Measurements from ENCODE around the gene CCL2.
A peak's percentile ranks its signal among the peaks of the same experiment; 100 is the strongest.

CCL2 gene

DNA sequence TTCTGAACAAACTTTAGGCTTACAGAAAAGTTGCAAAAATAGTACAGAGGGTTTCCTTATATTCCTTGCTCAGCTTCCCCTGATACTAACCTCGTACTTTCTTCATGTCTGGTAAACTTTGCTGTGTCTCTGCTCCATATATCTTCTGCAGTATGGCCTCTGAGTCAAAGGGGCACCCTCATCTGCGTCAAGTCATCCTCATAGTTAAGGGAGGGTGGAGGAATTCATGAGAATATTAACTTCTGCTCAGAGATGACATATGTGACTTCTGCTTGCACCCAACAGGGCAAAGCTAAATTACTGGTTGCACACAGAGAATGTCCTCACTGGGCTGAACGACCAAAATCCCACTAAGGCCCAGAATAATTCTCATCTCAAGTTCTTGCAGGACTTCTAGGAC, 10.6 kb downstream of the CCL2 start:
- no peak for DNase-seq (ENCODE audit: low spot score)

DNA sequence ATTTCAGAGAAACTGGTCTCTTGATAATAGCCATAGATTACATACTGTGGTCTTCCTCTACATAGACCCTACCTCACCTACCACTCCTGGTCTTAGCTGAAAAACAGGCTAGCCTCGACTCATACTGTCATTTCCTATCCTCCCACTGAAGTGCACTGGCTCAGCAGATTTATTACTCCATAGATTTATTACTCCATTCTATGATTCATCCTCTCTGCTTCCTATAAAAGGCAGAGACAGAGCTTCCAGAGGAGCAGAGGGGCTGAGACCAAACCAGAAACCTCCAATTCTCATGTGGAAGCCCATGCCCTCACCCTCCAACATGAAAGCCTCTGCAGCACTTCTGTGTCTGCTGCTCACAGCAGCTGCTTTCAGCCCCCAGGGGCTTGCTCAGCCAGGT, 14.9 kb downstream of the CCL2 start, which contains the start of gene CCL7:
TSS of gene CCL7 (plus strand) at position 253 of the 400 bp plus-strand sequence. CDS start at position 323, 70 bp downstream.
- peak; percentile 25 for DNase-seq (ENCODE audit: low spot score)

DNA sequence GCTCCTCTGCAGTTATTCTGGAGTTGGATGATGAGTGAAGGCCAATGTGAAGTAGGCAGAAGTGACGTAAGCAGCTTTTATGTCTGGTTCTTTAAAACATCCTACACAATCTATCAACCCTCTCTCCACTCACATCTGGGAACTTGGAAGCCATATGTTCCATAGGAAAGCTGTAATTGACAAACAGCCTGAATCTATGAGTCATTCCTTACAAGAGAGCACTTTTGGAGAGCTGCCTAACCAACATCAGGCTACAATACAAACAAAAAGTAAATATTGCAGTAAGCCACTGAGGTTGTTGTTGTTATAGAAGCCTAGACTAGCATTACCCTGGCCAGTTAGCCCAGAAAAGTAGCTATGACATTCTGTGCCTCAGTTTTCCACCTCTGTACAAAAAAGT, 20.8 kb downstream of the CCL2 start:
- peak; percentile 71 for DNase-seq (ENCODE audit: low spot score)

DNA sequence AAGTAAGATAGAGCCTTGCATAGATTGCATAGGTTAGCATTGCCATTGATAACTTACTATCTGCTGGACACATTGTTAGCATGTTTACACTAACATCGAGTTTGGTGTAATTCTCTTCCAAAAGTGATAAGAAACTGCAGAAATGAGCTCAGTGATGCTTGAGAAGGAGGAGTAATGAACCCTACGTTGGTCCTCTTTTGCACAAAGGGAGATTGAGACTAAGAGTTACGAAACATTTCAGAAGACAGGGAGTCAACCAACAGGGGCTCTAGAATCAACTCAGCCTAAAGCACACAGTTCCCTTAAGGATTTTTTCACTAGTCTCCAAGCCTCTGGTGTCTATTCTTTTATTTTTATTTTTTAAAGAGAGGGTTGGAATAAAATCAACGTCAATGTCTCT, 21.7 kb downstream of the CCL2 start:
- DNase-seq (ENCODE audit: low spot score), result no peak

DNA sequence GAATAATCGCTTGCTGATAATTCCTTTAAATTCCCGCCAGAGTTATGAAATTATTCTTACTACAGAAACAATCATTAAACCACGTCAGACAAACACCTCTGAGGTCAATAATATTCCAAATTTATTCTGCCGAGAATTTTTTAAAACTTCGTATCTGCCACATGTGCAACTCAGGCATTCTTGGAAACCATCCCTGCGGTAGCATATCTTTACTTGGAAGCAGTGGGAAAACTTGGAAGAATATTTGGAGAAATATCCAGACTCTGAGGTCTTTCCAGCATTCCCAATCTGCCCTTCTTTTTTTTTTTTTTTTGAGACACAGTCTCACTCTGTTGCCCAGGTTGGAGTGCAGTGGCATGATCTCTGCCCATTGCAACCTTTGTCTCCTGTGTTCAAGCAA, 28.5 kb downstream of the CCL2 start:
- no peak for DNase-seq (ENCODE audit: low spot score)

DNA sequence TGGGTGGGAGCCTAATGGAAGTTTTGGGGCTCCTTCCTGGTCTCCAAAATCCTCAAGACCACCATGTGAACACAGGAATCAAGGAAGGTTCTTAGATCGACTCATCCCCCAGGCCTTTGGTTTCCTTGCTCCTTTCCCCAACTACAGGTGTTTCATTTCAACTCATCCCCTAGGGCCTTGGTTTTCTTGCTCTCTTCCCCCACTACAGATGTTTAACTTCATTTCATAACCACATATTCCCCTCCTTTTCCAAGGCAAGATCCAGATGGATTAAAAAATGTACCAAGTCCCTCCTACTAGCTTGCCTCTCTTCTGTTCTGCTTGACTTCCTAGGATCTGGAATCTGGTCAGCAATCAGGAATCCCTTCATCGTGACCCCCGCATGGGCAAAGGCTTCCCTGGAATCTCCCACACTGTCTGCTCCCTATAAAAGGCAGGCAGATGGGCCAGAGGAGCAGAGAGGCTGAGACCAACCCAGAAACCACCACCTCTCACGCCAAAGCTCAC, 30.3 kb downstream of the CCL2 start, which contains the start of gene CCL11:
TSS of gene CCL11 (plus strand) at position 457 of the 507 bp plus-strand sequence. CDS start 67 bp downstream, outside the sequence.
- no peak for DNase-seq (ENCODE audit: low spot score)

DNA sequence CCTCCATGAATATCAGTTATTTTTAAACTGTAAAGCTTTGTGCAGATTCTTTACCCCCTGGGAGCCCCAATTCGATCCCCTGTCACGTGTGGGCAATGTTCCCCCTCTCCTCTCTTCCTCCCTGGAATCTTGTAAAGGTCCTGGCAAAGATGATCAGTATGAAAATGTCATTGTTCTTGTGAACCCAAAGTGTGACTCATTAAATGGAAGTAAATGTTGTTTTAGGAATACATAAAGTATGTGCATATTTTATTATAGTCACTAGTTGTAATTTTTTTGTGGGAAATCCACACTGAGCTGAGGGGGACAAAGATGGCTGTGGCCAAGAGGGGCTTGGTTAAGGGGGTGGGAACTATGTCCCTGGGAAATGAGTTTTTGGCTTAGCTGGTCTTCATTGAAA, 32.8 kb downstream of the CCL2 start:
- DNase-seq (ENCODE audit: low spot score), result no peak

DNA sequence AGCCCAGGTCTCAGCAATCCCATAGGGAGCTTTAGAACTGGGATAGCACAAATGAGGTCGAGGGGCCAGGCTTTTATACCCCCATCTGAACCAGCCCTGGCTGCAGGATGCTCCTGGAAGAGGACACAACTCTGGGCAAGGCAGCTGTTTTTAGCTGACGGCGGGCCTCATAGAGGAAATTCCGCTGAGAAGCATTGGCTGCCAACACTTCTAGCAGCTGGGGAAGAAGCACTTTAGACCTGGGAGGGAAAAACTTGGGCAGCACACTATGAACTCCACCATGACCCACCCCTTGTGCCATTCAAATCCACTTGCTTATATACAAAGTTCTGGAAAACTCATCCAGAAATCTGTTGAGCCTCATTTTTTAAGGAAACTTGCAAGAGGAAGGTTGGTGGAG, 35.5 kb downstream of the CCL2 start:
- no peak for DNase-seq (ENCODE audit: low spot score)

DNA sequence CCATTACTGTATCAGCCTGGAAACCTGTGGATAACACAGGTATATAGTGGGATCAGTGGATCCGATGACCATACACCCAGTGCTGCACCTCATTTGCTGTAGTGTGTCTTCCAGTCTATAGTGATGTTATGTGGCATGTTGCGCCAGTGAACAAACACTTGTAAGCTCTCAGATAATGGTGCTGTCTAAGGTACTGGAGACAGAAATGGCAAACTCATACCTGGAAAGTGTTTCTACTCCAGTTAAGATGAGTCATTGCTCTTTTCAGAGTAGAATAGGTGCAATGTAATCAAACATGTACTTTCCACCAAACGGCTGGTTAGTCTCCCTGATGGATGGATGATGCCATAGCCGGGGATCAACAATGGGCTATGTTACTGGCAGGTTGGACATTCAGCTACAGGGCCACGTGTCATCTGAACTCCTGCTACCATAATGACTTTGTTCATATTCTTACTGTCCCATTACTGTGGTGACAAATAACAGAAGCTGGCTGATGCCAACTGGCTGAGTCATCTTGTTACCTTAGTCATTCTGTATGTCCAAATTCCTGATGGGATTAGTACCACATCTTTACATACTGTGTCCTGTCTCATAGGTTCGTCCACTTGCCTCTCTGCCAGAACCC, 36.8 kb downstream of the CCL2 start:
- DNase-seq (ENCODE audit: low spot score), result no peak

DNA sequence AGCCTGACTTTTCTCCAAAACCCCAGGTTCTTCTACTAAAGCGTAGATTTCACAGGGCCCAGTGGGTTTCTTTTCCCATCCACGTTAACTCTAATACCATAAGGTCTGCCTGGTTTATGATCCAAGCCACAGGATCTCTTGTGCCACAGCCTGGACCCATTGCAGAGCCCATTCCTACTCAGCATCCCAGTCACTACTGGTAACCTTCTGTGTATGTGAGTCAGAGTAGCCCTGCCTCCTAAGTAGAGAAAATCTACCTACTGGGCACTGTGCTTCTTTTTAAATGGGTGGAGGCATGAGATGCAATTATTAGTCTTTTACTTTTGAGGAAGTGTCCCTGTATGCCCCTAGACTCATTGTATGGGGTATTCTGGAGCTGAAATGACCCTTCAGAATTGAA, 43.9 kb downstream of the CCL2 start:
- no peak for DNase-seq (ENCODE audit: low spot score)

DNA sequence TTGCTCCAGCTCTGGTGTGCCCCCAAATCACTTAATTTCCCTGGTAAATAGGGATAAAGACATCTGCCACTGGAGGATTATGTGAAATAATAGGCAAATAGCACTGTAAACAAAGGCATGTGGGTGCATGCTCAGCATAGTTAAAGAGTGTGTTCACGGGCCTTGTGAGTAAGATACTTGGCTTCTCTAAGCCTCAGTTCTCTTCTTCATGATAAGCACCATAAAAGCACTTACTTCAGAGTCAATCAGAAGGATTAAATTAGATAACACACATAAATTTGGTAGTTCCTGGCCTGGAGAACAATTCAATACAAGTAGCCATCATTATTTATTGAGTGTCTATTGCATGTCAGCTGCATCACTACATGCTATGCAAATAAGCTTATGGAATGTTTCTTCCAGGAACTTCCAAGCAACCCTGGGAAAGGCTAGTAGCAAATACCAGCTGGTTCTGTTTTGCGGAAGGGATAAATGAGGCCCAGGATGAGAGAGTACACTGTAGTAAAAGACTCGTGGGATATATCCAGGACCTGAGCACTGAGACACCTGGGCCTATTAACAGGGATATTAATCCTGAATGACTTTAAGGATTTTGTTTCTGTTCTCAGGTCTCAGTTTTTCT, 45.0 kb downstream of the CCL2 start:
- peak; percentile 77 for DNase-seq (ENCODE audit: low spot score)

DNA sequence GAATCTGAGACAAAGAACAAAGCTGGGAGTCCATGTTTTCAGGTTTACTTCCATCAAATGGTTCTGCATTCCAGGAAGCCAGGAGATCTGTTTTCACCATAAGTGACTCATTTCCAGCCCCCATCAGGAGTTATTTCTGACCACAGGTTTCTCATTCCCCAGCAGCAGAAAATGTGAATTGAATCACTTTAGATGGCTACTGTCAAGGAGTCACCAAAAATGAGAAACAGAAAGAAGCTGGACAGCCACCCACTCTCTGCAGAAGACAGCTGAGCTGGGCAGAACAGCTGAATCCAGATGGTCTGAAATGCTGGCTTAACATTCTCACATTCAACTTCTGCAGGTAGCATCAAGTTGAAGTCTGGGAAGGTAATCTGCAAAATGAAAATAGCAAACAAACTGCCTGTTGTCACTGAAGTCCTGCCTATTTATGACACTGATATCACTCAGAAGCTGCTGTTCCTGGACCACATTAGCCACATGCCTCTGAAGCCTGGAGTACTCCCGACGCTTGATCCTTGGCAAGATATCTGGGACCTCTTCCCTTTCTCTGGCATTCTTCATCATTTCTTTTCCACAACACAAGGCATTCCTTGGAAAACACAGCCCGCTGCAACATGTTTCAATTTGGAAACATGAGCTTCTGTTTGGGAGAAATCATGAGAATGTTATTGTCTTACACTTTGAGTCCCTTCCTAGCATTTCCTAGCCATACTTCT, 45.7 kb downstream of the CCL2 start:
- peak; percentile 55 for DNase-seq (ENCODE audit: low spot score)

DNA sequence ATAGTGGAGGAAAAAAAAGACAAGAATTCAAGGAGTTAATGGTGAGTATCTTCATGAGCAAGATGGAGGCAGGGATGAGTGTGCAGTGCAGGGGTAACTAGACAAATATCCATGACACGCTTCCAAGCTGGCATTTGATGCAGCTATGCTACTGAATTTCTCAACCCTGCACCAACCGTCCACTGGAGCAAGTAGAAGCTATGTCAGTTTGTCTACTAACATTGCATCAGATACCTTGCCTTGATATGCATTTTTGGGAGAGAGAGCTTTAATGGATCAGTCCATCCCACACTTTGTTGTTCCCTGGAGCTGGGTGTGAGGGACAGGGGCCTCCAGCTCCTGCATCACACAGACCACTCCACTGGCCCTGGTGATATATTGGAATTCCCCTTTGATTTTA, 46.9 kb downstream of the CCL2 start:
- DNase-seq (ENCODE audit: low spot score), result no peak

DNA sequence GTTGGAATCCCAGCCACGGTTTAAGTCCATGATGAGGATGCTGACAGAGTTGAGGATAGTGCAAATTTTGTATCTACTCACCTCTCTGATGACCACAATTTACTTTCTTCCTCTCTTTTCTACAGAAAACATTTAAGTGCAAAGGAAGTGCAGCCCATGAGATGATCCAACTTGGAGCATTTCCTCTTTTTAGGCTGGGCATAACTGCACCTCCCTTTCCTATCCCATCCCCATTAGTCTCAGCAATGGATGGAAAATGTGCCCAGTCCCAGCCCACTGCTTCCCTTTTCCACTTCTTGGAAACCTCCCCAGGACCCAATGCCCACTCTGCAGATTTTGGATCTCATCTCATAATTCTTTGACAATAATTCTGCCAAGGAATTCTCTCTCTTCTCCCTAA, 47.6 kb downstream of the CCL2 start:
- no peak for DNase-seq (ENCODE audit: low spot score)

DNA sequence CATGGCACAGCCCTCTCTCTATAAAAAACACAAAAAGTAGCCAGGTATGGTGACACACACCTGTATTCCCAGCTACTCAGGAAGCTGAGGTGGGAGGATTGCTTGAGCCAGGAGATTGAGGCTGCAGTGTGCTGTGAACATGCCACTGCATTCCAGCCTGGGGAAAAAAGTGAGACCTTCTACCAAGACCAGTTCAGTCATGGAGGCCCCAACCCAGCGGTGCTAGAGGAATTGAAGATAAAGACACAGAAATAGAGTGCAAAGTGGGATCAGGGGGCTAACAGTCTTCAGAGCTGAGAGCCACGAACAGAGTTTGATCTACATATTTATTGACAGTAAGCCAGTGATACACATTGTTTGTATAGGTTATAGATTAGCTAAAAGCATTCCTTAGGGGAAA, 48.5 kb downstream of the CCL2 start:
- no peak for DNase-seq (ENCODE audit: low spot score)

DNA sequence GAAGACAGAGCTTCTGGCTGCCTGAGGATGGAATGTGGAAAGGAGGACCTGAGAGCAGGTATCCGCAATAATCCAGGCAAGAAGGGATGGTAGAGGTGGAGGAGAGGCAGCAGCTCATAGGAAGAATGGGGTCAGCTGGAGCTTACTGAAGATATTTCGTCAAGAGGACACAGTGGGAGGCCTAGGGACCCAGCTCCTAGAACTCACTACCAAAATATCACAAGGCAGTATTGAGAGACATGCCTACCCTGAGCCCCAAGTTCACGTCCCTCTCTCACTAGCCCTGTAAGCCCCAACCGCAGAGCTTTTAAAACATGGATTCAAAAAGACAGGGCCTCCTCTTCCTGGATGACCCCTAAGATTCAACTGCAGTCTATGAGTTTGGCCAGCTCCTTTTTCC, 50.0 kb downstream of the CCL2 start:
- no peak for DNase-seq (ENCODE audit: low spot score)

DNA sequence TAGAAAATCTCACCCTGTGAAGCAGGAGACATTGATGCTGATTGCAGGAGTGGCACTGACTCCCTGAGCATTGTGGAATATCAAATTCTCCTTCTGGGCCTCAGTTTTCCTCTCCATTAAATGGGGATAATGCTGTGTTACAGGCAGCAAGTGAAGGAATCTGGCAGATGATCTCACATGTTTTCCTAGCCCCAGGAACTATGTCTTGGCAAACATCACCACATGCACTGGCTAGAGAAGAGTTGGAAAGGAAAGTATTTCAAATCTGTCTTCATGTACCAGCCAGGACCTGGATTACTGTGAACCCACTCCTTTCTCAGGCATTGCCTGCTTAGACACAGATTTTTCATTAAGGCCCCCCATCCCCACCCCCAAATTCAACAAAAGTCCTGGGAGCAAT, 50.5 kb downstream of the CCL2 start:
- DNase-seq (ENCODE audit: low spot score), result no peak

DNA sequence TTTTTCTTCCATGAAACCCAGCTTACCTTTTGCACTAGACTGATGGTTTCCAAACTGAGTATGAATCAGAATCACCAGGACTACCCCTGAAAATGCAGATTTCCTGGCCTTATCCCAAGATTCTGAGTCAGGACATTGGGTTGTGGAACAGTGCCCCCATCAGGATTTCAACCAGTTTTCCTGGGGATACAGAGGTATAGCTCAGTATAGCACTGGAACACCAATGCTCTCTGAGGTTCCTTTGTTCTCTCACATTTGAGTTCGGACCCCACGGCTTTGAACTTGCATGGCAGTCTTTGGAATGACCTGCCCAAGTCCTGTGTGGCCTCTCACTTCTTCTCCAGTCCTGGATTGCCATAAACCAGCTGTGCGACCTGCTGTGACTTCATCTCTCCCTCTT, 51.4 kb downstream of the CCL2 start:
- DNase-seq (ENCODE audit: low spot score), result peak; percentile 80

All from AG20443 (cell line).